ENCODE results near the gene DOC2A. TPM values are rescaled to one million over a fixed set of nuclear protein-coding genes. Genes with fewer than 3 reads are reported as not detected.
A peak's percentile ranks its signal among the peaks of the same experiment; 100 is the strongest.
"Not testable (repeated sequence)": the region's sequence is repeated elsewhere in the genome, so short reads cannot be mapped to it uniquely, and the experiment has no call there.

Gene DOC2A
- total and polyA plus RNA-seq, 12 donors = 0.35 to 33.0 (median 3.0) TPM; not detected in 1

- no peaks in the 10 kb centered on the region for H3K27me3 ChIP-seq
- WGBS, 4 donors = 86 to 100% (median 93%) methylated on average over 1 of the region's 1 CpG
- H3K4me1 ChIP-seq (replicated peaks in 1 of 2) = no peaks in the 10 kb centered on the region
- DNase-seq = no peak
- no peak overlapping the region for H3K4me3 ChIP-seq
- H3K27ac ChIP-seq = no peak overlapping the region
- H3K36me3 ChIP-seq (replicated peaks in 1 of 2) = no peaks in the 10 kb centered on the region
- no peaks in the 10 kb centered on the region for H3K9me3 ChIP-seq (replicated peaks in 1 of 3)
- intact Hi-C loops (cut with DNase I) = no loop called here
- TF ChIP-seq CTCF (IDR thresholded peaks at IDR 0.05) (no peak), POLR2A (IDR thresholded peaks at IDR 0.05) (no peak)
These were observed 35.8 kb upstream of the DOC2A start for GRCh38 chr16:30046588-30046987.

DNA sequence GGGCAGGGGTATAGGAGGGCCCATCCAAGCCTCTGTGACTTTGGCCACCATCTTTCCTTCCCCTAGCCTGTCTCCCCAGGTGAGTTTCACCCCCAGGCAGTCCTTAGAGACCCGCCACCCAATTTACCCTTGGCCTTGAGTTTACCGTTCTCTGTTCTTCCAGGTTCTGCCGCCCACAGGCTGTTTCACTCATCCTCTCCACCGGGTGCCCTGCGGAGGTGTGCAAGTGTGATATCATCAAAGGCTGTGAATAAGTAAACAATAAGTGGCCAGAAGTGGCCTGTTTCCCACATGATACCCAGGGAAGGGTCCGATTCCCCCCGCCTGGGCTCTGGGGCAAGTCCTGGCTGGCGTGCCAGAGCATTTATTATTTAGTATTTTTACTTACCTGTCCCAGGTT is 35.4 kb upstream of the DOC2A start:
- intact Hi-C loops (cut with DNase I) = no loop called here
- WGBS, 4 donors = 65 to 82% (median 73%) methylated on average over 8 of the region's 8 CpGs
- H3K27me3 ChIP-seq = no peaks in the 10 kb centered on the region
- no peaks in the 10 kb centered on the region for H3K4me1 ChIP-seq (replicated peaks in 1 of 2)
- no peak for DNase-seq
- no peaks in the 10 kb centered on the region for H3K36me3 ChIP-seq (replicated peaks in 1 of 2)
- no peaks in the 10 kb centered on the region for H3K9me3 ChIP-seq (replicated peaks in 1 of 3)
- H3K27ac ChIP-seq = no peak overlapping the region
- no peak overlapping the region for H3K4me3 ChIP-seq
- no peak for TF ChIP-seq POLR2A (IDR thresholded peaks at IDR 0.05)

DNA sequence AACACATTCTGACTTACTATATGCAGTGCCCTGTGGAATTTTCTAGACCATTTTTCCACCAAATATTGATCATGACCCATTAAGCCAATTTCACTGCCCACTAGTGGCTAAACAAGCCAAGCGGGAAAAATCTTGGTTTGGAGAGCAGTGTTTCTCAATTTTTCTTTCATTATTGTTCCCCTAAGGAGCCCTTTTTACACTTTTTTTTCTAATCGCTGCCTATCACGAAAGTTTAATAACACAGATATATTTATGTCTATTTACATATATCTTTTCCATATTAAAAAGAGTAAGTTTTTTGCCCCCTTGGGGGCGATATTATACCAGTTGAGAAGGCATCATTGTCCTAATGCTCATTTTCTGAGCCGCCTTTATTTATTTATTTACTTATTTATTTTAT is 31.0 kb upstream of the DOC2A start:
- no peaks in the 10 kb centered on the region for H3K4me1 ChIP-seq (replicated peaks in 1 of 2)
- TF ChIP-seq POLR2A (IDR thresholded peaks at IDR 0.05) (no peak), CTCF (IDR thresholded peaks at IDR 0.05) (peak in 5 of 6 experiments; percentile 17 to 57 (median 51))
- no peaks in the 10 kb centered on the region for H3K27me3 ChIP-seq
- no peaks in the 10 kb centered on the region for H3K36me3 ChIP-seq (replicated peaks in 1 of 2)
- no peaks in the 10 kb centered on the region for H3K9me3 ChIP-seq (replicated peaks in 1 of 3)
- 16 to 23% (median 21%) methylated on average over 5 of the region's 5 CpGs for WGBS, 4 donors
- no peak overlapping the region for H3K4me3 ChIP-seq
- DNase-seq = peak in 1 of 7 donors; percentile 30
- no peak overlapping the region for H3K27ac ChIP-seq
- intact Hi-C loops (cut with DNase I) = no loop called here

DNA sequence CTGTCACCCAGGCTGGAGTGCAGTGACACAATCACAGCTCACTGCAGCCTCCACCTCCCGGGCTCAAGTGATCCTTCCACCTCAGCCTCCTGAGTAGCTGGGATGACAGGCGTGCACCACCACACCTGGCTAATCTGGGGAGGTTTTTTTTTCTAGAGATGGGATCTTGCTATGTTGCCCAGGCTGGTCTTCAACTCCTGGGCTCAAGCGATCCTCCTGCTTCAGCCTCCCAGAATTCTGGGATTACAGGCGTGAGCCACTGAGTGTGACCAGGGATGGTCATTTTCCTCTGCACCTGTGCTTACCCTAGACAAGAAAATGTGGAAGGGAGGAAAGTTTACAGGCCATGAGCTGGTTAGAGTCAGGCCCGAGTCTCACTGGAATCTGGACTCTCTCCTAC is 29.9 kb upstream of the DOC2A start:
- H3K4me3 ChIP-seq; H3K27me3 ChIP-seq; DNase-seq; intact Hi-C loops (cut with DNase I); H3K4me1 ChIP-seq (replicated peaks in 1 of 2); H3K9me3 ChIP-seq (replicated peaks in 1 of 3); H3K27ac ChIP-seq; H3K36me3 ChIP-seq (replicated peaks in 1 of 2): not testable (repeated sequence)
- 59 to 83% (median 81%) methylated on average over 5 of the region's 5 CpGs for WGBS, 4 donors

DNA sequence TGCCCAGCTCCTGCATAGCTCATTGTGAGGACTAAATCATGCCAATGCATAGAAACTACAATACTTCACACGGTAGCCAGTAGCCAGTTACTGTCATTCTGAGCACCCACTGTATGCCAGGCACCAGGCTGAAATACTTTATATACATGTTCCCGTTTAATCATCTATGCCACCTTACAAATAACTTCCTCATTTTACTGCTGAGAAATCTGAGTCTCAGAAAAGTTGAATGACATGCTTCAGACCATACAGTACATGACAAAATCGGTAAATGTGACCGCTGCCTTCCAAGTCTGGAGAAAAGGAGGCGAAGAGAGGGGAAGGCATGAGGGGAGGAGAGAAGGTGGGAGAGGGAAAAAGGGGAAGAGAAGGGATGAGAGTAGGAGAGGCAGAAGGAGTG is 29.4 kb upstream of the DOC2A start:
- Histone ChIP-seq H3K4me3 (no peak overlapping the region), H3K27ac (no peak overlapping the region), H3K36me3 (replicated peaks in 1 of 2) (no peaks in the 10 kb centered on the region), H3K4me1 (replicated peaks in 1 of 2) (no peaks in the 10 kb centered on the region), H3K27me3 (no peaks in the 10 kb centered on the region), H3K9me3 (replicated peaks in 1 of 3) (no peaks in the 10 kb centered on the region)
- intact Hi-C loops (cut with DNase I) = no loop called here
- DNase-seq = no peak
- no peak for TF ChIP-seq POLR2A (IDR thresholded peaks at IDR 0.05)
- TF ChIP-seq CTCF (IDR thresholded peaks at IDR 0.05) = no peak
- WGBS, 4 donors = 59 to 71% (median 63%) methylated on average over 5 of the region's 5 CpGs

Measured in adrenal gland (tissue), 12 donors.